ENCODE measurements around the gene TCFL5. TPM values are rescaled to one million over a fixed set of nuclear protein-coding genes. Genes with fewer than 3 reads are reported as not detected.

Gene TCFL5
- total RNA-seq, 4 donors from 2014 or later: 9.0 to 20.3 (median 12.7) TPM

GRCh38 chr20:62814709-62815065 lies 46.9 kb downstream of the TCFL5 start:
- Histone ChIP-seq H3K27me3 (peaks cover 41% of the 10 kb centered on the region), H3K4me1 (peaks cover 51% of the 10 kb centered on the region), H3K36me3 (peaks cover 42% of the 10 kb centered on the region), H3K9me3 (no peaks in the 10 kb centered on the region), H3K4me3 (no peak overlapping the region), H3K27ac (no peak overlapping the region)
- WGBS: 37% methylated on average over 2 of the region's 12 CpGs
- DNase-seq (ENCODE audit: low spot score in 2 of 2): no peak
- no peak for TF ChIP-seq POLR2AphosphoS5 (IDR thresholded peaks at IDR 0.05)
- TF ChIP-seq POLR2A (IDR thresholded peaks at IDR 0.05): no peak
- no peak for TF ChIP-seq EP300 (IDR thresholded peaks at IDR 0.05)
- no peak for TF ChIP-seq CTCF (IDR thresholded peaks at IDR 0.05)

GRCh38 chr20:62814060-62814708 lies 47.4 kb downstream of the TCFL5 start:
- H3K4me1 ChIP-seq: peaks cover 46% of the 10 kb centered on the region

DNA sequence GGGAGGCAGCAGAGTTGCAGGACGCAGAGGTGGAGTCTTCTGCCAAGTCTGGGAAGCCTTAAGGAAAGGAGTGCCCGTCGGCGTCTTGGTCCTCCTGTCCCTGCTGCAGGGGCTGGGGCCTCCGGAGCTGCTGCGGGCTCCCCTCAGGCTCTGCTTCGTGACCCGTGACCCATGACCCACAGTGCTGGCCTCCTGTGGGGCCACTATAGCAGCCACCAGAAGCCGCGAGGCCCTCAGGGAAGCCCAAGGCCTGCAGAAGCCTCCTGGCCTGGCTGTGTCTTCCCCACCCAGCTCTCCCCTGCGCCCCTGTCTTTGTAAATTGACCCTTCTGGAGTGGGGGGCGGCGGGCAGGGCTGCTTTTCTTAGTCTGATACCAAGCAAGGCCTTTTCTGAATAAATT lies 48.0 kb downstream of the TCFL5 start:
- Histone ChIP-seq H3K4me1 (peaks cover 40% of the 10 kb centered on the region), H3K36me3 (peaks cover 51% of the 10 kb centered on the region), H3K27me3 (peaks cover 39% of the 10 kb centered on the region), H3K27ac (no peak overlapping the region), H3K4me3 (no peak overlapping the region), H3K9me3 (no peaks in the 10 kb centered on the region)
- 96% methylated on average over 3 of the region's 13 CpGs for WGBS
- TF ChIP-seq EP300 (IDR thresholded peaks at IDR 0.05) (no peak), POLR2A (IDR thresholded peaks at IDR 0.05) (no peak)
- DNase-seq (ENCODE audit: low spot score in 2 of 2): no peak

More at GRCh38 chr20:62814060-62814708, 47.4 kb downstream of the TCFL5 start:
- H3K4me3 ChIP-seq: no peak overlapping the region
- H3K9me3 ChIP-seq: no peaks in the 10 kb centered on the region
- no peak for DNase-seq (ENCODE audit: low spot score in 2 of 2)
- TF ChIP-seq POLR2AphosphoS5 (IDR thresholded peaks at IDR 0.05) (no peak), POLR2A (IDR thresholded peaks at IDR 0.05) (no peak), EP300 (IDR thresholded peaks at IDR 0.05) (no peak), CTCF (IDR thresholded peaks at IDR 0.05) (no peak)
- H3K27ac ChIP-seq: no peak overlapping the region
- peaks cover 41% of the 10 kb centered on the region for H3K27me3 ChIP-seq
- WGBS: 67% methylated on average over 5 of the region's 13 CpGs
- H3K36me3 ChIP-seq: peaks cover 48% of the 10 kb centered on the region

GRCh38 chr20:62812907-62813200 lies 48.8 kb downstream of the TCFL5 start:
- DNase-seq (ENCODE audit: low spot score in 2 of 2): no peak
- Histone ChIP-seq H3K27ac (no peak overlapping the region), H3K9me3 (no peaks in the 10 kb centered on the region), H3K4me1 (peaks cover 39% of the 10 kb centered on the region), H3K4me3 (no peak overlapping the region), H3K36me3 (peaks cover 52% of the 10 kb centered on the region), H3K27me3 (peaks cover 31% of the 10 kb centered on the region)
- WGBS: 97% methylated on average over 9 of the region's 11 CpGs
- no peak for TF ChIP-seq CTCF (IDR thresholded peaks at IDR 0.05)

- 81% methylated on average over 15 of the region's 43 CpGs for WGBS
- no peak for DNase-seq (ENCODE audit: low spot score in 2 of 2)
- TF ChIP-seq EP300 (IDR thresholded peaks at IDR 0.05) (no peak), POLR2A (IDR thresholded peaks at IDR 0.05) (no peak), POLR2AphosphoS5 (IDR thresholded peaks at IDR 0.05) (no peak), CTCF (IDR thresholded peaks at IDR 0.05) (no peak)
- H3K9me3 ChIP-seq: no peaks in the 10 kb centered on the region
- peaks cover 39% of the 10 kb centered on the region for H3K4me1 ChIP-seq
- peaks cover 57% of the 10 kb centered on the region for H3K36me3 ChIP-seq
- H3K27me3 ChIP-seq: peaks cover 26% of the 10 kb centered on the region
- no peak overlapping the region for H3K27ac ChIP-seq
- H3K4me3 ChIP-seq: no peak overlapping the region
These were observed 49.3 kb downstream of the TCFL5 start for GRCh38 chr20:62812181-62812906.
